ENCODE results near the gene NEDD4L.

NEDD4L gene

DNA sequence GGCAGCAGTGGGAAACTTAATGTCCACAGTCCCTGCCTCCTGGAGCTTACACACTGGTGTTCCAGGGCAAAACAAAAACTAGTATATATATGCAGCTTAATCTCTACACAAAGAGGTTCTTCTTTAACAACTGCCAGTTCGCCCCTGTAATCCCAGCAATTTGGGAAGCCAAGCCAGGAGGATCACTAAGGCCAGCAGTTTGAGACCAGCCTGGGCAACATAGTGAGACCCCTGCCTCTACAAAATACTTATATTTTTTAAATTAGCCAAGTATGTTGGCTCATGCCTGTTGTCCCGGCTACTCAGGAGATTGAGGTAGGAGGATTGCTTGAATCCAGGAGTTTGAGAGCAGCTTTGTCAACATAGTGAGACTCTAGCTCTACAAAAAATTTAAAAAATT lies 17.2 kb upstream of the NEDD4L start:
- peak overlapping the region; percentile 70; the same call in 1 of the 2 replicates for H3K27ac ChIP-seq (ENCODE audit: low read depth, low read length)

DNA sequence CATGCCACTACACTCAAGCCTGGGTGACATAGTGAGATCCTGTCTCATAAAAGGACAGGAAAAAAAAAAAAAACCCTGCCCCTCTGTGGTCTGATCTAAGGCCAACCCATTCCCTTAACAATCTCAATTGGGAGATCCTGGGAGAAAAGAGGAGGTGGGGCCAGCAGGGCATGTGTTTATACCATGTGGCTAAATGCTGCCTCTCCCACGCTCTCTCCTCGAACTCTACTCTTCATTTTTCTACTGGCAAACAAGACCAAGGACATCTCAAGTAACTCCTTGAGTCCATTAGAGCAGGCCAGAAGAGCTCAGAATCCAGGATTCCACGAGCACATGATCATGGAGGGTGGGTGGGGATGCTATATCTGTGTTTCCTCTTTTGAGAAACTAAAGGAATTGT lies 16.7 kb upstream of the NEDD4L start:
- no peak overlapping the region for H3K4me3 ChIP-seq (ENCODE audit: low read length)
- H3K36me3 ChIP-seq (ENCODE audit: insufficient read depth, low read length), result no peaks in the 10 kb centered on the region
- H3K4me1 ChIP-seq (ENCODE audit: insufficient read depth, low read length), result peaks cover 31% of the 10 kb centered on the region; the same call in 1 of the 2 replicates
- H3K9ac ChIP-seq (ENCODE audit: low read depth, low read length), result no peak overlapping the region
- 91% methylated on average over 3 of the region's 3 CpGs for WGBS
- H3K9me3 ChIP-seq (ENCODE audit: insufficient read depth, low read depth, low read length), result no peaks in the 10 kb centered on the region
- no peaks in the 10 kb centered on the region for H3K27me3 ChIP-seq (ENCODE audit: insufficient read depth, low read length)
- no peak overlapping the region for H3K27ac ChIP-seq (ENCODE audit: low read depth, low read length)

More for the DNA sequence above, 17.2 kb upstream of the NEDD4L start:
- 59% methylated on average over 2 of the region's 2 CpGs for WGBS
- Histone ChIP-seq H3K27me3 (ENCODE audit: insufficient read depth, low read length) (no peaks in the 10 kb centered on the region), H3K9me3 (ENCODE audit: insufficient read depth, low read depth, low read length) (no peaks in the 10 kb centered on the region), H3K36me3 (ENCODE audit: insufficient read depth, low read length) (no peaks in the 10 kb centered on the region), H3K9ac (ENCODE audit: low read depth, low read length) (0 out of 2 replicates have a peak overlapping the region, but pooled peaks have one; percentile 31), H3K4me3 (ENCODE audit: low read length) (no peak overlapping the region), H3K4me1 (ENCODE audit: insufficient read depth, low read length) (peaks cover 31% of the 10 kb centered on the region; the same call in 1 of the 2 replicates)

DNA sequence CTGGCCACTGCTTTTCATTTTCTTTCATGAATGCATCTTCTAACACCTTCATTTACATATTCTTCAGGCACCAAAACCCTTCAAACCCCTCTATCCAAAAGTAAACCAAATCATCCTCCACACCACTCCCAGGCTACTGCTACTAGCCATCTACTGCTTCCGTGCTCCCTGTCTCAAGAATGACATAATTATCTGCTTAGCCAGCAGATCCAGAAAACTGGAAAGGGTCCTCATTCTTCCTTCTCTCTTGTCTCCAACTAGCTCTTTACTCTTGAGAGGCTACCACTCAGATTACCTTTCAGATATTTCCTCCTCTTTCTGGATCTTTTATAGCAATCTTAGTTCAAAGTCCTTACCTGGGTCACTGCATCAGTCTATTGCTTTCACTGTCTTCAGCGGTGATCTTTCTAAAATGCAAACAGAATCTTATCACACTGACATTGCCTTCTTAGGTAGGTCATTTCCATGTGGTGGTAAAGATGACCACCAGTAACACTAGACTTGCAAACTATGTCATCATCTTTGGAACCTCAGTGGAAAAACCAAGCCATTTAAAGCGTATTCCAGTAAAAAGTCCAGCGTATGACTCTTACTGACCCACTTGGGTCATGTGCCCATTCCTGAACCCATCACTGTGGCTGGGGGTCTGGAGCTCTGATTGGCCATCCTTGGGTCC lies 15.8 kb upstream of the NEDD4L start:
- peaks cover 31% of the 10 kb centered on the region; the same call in 1 of the 2 replicates for H3K4me1 ChIP-seq (ENCODE audit: insufficient read depth, low read length)
- no peak overlapping the region for H3K9ac ChIP-seq (ENCODE audit: low read depth, low read length)
- WGBS, result 96% methylated on average over 4 of the region's 4 CpGs
- H3K36me3 ChIP-seq (ENCODE audit: insufficient read depth, low read length), result no peaks in the 10 kb centered on the region
- H3K9me3 ChIP-seq (ENCODE audit: insufficient read depth, low read depth, low read length), result no peaks in the 10 kb centered on the region
- H3K4me3 ChIP-seq (ENCODE audit: low read length), result no peak overlapping the region
- H3K27me3 ChIP-seq (ENCODE audit: insufficient read depth, low read length), result no peaks in the 10 kb centered on the region
- H3K27ac ChIP-seq (ENCODE audit: low read depth, low read length), result no peak overlapping the region

DNA sequence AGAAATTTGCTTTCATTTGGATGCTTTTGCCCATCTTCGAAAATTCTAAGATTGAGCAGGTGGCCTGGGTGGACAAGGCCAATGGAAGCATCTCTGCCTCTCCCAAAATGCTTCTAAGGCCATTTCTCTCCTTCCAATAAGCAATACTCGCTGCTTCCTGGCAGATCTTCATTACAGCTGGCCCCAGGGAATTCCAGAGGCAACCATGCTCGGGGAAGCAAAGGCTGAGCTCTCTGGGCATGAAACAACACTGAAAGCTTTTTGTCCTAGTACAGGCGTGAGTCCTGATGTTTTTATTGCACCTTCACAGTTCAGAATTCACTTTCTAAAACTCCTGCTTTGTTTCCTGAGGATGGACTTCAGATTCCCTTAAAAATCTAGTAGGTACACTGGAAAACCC lies 11.8 kb upstream of the NEDD4L start:
- no peaks in the 10 kb centered on the region for H3K9me3 ChIP-seq (ENCODE audit: insufficient read depth, low read depth, low read length)
- H3K4me3 ChIP-seq (ENCODE audit: low read length), result no peak overlapping the region
- no peak overlapping the region for H3K27ac ChIP-seq (ENCODE audit: low read depth, low read length)
- H3K36me3 ChIP-seq (ENCODE audit: insufficient read depth, low read length), result no peaks in the 10 kb centered on the region
- no peaks in the 10 kb centered on the region for H3K27me3 ChIP-seq (ENCODE audit: insufficient read depth, low read length)
- H3K4me1 ChIP-seq (ENCODE audit: insufficient read depth, low read length), result no peaks in the 10 kb centered on the region
- no peak overlapping the region for H3K9ac ChIP-seq (ENCODE audit: low read depth, low read length)
- 90% methylated on average over 4 of the region's 4 CpGs for WGBS

- H3K27me3 ChIP-seq (ENCODE audit: insufficient read depth, low read length), result no peaks in the 10 kb centered on the region
- H3K9me3 ChIP-seq (ENCODE audit: insufficient read depth, low read depth, low read length), result no peaks in the 10 kb centered on the region
- 98% methylated on average over 2 of the region's 3 CpGs for WGBS
- H3K4me3 ChIP-seq (ENCODE audit: low read length), result no peak overlapping the region
- no peak overlapping the region for H3K27ac ChIP-seq (ENCODE audit: low read depth, low read length)
- H3K4me1 ChIP-seq (ENCODE audit: insufficient read depth, low read length), result no peaks in the 10 kb centered on the region
- no peak overlapping the region for H3K9ac ChIP-seq (ENCODE audit: low read depth, low read length)
- H3K36me3 ChIP-seq (ENCODE audit: insufficient read depth, low read length), result no peaks in the 10 kb centered on the region
Observed at GRCh38 chr18:58033216-58033615, 10.8 kb upstream of the NEDD4L start.

- Histone ChIP-seq H3K9ac (ENCODE audit: low read depth, low read length) (no peak overlapping the region), H3K9me3 (ENCODE audit: insufficient read depth, low read depth, low read length) (no peaks in the 10 kb centered on the region), H3K27ac (ENCODE audit: low read depth, low read length) (no peak overlapping the region), H3K36me3 (ENCODE audit: insufficient read depth, low read length) (no peaks in the 10 kb centered on the region), H3K4me1 (ENCODE audit: insufficient read depth, low read length) (no peaks in the 10 kb centered on the region), H3K4me3 (ENCODE audit: low read length) (no peak overlapping the region), H3K27me3 (ENCODE audit: insufficient read depth, low read length) (no peaks in the 10 kb centered on the region)
- WGBS, result no CpG with 5 or more reads among the region's 2 CpGs
Observed at GRCh38 chr18:58034370-58034769, 9.7 kb upstream of the NEDD4L start.

- Histone ChIP-seq H3K9ac (ENCODE audit: low read depth, low read length) (no peak overlapping the region), H3K9me3 (ENCODE audit: insufficient read depth, low read depth, low read length) (no peaks in the 10 kb centered on the region), H3K27me3 (ENCODE audit: insufficient read depth, low read length) (no peaks in the 10 kb centered on the region), H3K36me3 (ENCODE audit: insufficient read depth, low read length) (no peaks in the 10 kb centered on the region), H3K27ac (ENCODE audit: low read depth, low read length) (no peak overlapping the region), H3K4me3 (ENCODE audit: low read length) (no peak overlapping the region), H3K4me1 (ENCODE audit: insufficient read depth, low read length) (no peaks in the 10 kb centered on the region)
Observed at GRCh38 chr18:58037163-58037562, 6.9 kb upstream of the NEDD4L start.

DNA sequence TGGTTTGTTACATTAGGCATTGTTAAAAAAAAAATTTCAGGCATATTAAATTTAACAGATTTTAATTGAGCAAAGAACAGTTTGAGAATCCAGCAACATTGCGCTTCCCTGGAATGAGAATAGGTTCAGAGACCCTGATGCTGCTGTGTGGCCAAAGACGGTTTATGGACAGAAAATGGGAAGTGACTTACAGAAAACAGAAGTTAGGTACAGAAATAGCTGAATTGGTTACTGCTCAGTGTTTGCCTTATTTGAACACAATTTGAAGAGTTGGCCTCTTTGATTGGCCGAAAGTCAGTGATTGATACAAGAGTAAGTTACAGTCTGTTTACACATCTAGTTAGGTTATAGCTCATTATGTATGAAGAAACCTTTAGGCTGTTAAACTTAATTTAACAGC lies 6.0 kb upstream of the NEDD4L start:
- Histone ChIP-seq H3K4me3 (ENCODE audit: low read length) (no peak overlapping the region), H3K4me1 (ENCODE audit: insufficient read depth, low read length) (no peaks in the 10 kb centered on the region), H3K27me3 (ENCODE audit: insufficient read depth, low read length) (peaks cover 4% of the 10 kb centered on the region; the same call in 1 of the 2 replicates), H3K9me3 (ENCODE audit: insufficient read depth, low read depth, low read length) (no peaks in the 10 kb centered on the region), H3K9ac (ENCODE audit: low read depth, low read length) (no peak overlapping the region), H3K36me3 (ENCODE audit: insufficient read depth, low read length) (no peaks in the 10 kb centered on the region), H3K27ac (ENCODE audit: low read depth, low read length) (no peak overlapping the region)
- WGBS, result 90% methylated on average over 3 of the region's 3 CpGs

DNA sequence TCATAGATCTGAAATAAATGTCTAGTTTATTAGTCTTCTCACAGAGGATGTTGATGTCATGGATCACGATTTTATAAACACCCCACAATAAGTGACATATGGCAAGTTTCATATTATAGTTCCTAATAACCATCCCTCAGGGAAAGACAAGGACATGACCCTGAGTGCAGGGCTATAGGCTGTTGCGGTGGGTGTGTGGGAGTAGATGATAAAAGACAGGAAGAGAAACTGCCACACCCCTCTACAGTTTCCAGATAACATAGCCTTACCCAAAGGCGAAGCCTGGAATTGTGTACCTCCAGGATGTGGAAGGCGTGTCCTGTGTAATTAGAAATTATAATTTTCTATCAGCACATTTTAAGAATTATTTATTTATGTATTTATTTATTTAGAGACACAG lies 2.4 kb upstream of the NEDD4L start:
- WGBS, result no CpG with 5 or more reads among the region's 4 CpGs
- no peaks in the 10 kb centered on the region for H3K9me3 ChIP-seq (ENCODE audit: insufficient read depth, low read depth, low read length)
- peaks cover 5% of the 10 kb centered on the region; the same call in 1 of the 2 replicates for H3K27me3 ChIP-seq (ENCODE audit: insufficient read depth, low read length)
- no peaks in the 10 kb centered on the region for H3K36me3 ChIP-seq (ENCODE audit: insufficient read depth, low read length)
- H3K27ac ChIP-seq (ENCODE audit: low read depth, low read length), result no peak overlapping the region
- H3K9ac ChIP-seq (ENCODE audit: low read depth, low read length), result no peak overlapping the region
- H3K4me1 ChIP-seq (ENCODE audit: insufficient read depth, low read length), result peaks cover 4% of the 10 kb centered on the region
- no peak overlapping the region for H3K4me3 ChIP-seq (ENCODE audit: low read length)

DNA sequence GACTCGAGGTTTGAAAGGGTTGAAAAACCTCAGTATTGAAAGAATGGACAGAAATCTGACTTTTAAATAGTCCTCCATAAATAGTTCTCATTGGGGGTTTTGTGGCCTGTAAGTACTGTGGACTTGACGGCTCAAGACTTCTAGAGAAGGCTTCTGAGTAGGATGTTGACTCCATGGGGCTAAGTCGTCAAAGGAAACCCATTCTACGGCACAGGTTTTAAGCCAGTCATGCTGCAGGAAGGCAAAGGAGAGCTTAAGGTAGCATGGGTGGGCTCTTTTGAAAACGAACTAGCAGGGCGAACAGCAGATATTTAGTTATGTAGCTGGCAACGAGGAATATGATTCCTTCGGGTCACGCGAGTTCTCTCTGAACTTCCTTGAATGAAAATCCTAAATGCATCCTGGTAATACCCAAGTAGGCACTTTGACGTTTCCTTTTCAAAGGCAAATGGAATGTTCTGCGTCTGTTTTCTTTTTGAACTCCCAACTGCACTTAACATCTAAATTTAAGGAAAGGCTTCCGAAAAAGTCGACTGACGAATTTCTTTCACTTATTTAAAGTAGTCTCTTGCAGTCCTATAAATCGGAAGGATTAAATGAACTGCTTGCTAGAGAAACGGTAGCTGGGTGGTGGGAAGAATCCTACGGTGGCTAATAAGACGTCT lies 1.1 kb upstream of the NEDD4L start:
- H3K9ac ChIP-seq (ENCODE audit: low read depth, low read length), result no peak overlapping the region
- no peaks in the 10 kb centered on the region for H3K9me3 ChIP-seq (ENCODE audit: insufficient read depth, low read depth, low read length)
- WGBS, result 11% methylated on average over 19 of the region's 19 CpGs
- H3K36me3 ChIP-seq (ENCODE audit: insufficient read depth, low read length), result no peaks in the 10 kb centered on the region
- peak overlapping the region; percentile 95 for H3K4me3 ChIP-seq (ENCODE audit: low read length)
- H3K27ac ChIP-seq (ENCODE audit: low read depth, low read length), result no peak overlapping the region
- H3K4me1 ChIP-seq (ENCODE audit: insufficient read depth, low read length), result peaks cover 13% of the 10 kb centered on the region
- H3K27me3 ChIP-seq (ENCODE audit: insufficient read depth, low read length), result peaks cover 5% of the 10 kb centered on the region; the same call in 1 of the 2 replicates

GRCh38 chr18:58044370-58045241 lies 580 bp downstream of the NEDD4L start:
- Histone ChIP-seq H3K9ac (ENCODE audit: low read depth, low read length) (peak overlapping the region; percentile 65), H3K4me1 (ENCODE audit: insufficient read depth, low read length) (peaks cover 17% of the 10 kb centered on the region), H3K9me3 (ENCODE audit: insufficient read depth, low read depth, low read length) (no peaks in the 10 kb centered on the region), H3K36me3 (ENCODE audit: insufficient read depth, low read length) (no peaks in the 10 kb centered on the region), H3K4me3 (ENCODE audit: low read length) (peak overlapping the region; percentile 95), H3K27me3 (ENCODE audit: insufficient read depth, low read length) (peaks cover 5% of the 10 kb centered on the region; the same call in 1 of the 2 replicates), H3K27ac (ENCODE audit: low read depth, low read length) (peak overlapping the region; percentile 96; the same call in 1 of the 2 replicates)
- under 1% methylated on average over 94 of the region's 94 CpGs for WGBS
